HTR-8/SVneo (cell line): ENCODE results near the gene LAS1L.
A peak's percentile ranks its signal among the peaks of the same experiment; 100 is the strongest.
"Not testable (repeated sequence)": the region's sequence is repeated elsewhere in the genome, so short reads cannot be mapped to it uniquely, and the experiment has no call there.

Source experiments
- DNase-seq: peaks from one replicate; pipeline ENCODE4 v3.0.0; 2011; ENCODE audit warnings: low spot score, mixed read lengths; ENCODE audit not compliant: insufficient read length
- FAIRE-seq: peaks from 2 replicates; lab custom pipeline; 2011; peaks lifted over from hg19 to GRCh38; lab: Jason Lieb, UNC

The LAS1L gene

GRCh38 chrX:65534450-65535292 is at the start of gene LAS1L:
LAS1L (minus strand) TSS chrX:65534787; CDS start chrX:65534715, 72 bp downstream.
- DNase-seq (peak; percentile 79), FAIRE-seq (peak; percentile 74)

GRCh38 chrX:65582450-65583082 is 48.0 kb upstream of the LAS1L start:
- DNase-seq (no peak), FAIRE-seq (no peak)

GRCh38 chrX:65581661-65582339 is 47.2 kb upstream of the LAS1L start:
- FAIRE-seq (no peak), DNase-seq (peak; percentile 37)

- no peak for DNase-seq
- FAIRE-seq: no peak
These were observed 43.8 kb upstream of the LAS1L start for GRCh38 chrX:65578346-65578745.

- FAIRE-seq: no peak
- no peak for DNase-seq
These were observed 41.6 kb upstream of the LAS1L start for GRCh38 chrX:65576160-65576559.

GRCh38 chrX:65575022-65575421 is 40.4 kb upstream of the LAS1L start:
- no peak for DNase-seq
- no peak for FAIRE-seq

GRCh38 chrX:65574356-65574755 is 39.8 kb upstream of the LAS1L start:
- no peak for DNase-seq
- no peak for FAIRE-seq

- no peak for FAIRE-seq
- no peak for DNase-seq
These were observed 38.4 kb upstream of the LAS1L start for GRCh38 chrX:65572971-65573370.

GRCh38 chrX:65562850-65563249 is 28.3 kb upstream of the LAS1L start:
- not testable (repeated sequence) for FAIRE-seq

GRCh38 chrX:65551489-65552339 is 17.1 kb upstream of the LAS1L start:
- FAIRE-seq (no peak), DNase-seq (no peak)

More at GRCh38 chrX:65562850-65563249, 28.3 kb upstream of the LAS1L start:
- not testable (repeated sequence) for DNase-seq

- no peak for FAIRE-seq
- no peak for DNase-seq
These were observed 16.5 kb upstream of the LAS1L start for GRCh38 chrX:65551086-65551485.

GRCh38 chrX:65545456-65545855 is 10.9 kb upstream of the LAS1L start:
- no peak for DNase-seq
- no peak for FAIRE-seq

GRCh38 chrX:65537229-65537628 is 2.6 kb upstream of the LAS1L start:
- DNase-seq (no peak), FAIRE-seq (no peak)

- DNase-seq (no peak), FAIRE-seq (no peak)
These were observed 1.7 kb upstream of the LAS1L start for GRCh38 chrX:65536291-65536690.

GRCh38 chrX:65532016-65532415 is 2.6 kb downstream of the LAS1L start:
- no peak for FAIRE-seq
- DNase-seq: no peak

- FAIRE-seq (no peak), DNase-seq (peak; percentile 23)
These were observed 5.8 kb downstream of the LAS1L start for GRCh38 chrX:65528705-65529340.

- FAIRE-seq: no peak
- no peak for DNase-seq
These were observed 6.3 kb downstream of the LAS1L start for GRCh38 chrX:65528293-65528692.

GRCh38 chrX:65524139-65524538 is 10.4 kb downstream of the LAS1L start:
- DNase-seq: no peak
- FAIRE-seq: no peak

GRCh38 chrX:65522739-65523372 is 11.7 kb downstream of the LAS1L start:
- DNase-seq (no peak), FAIRE-seq (no peak)
